Stimulated activated CD4-positive, alpha-beta T cell treated with anti-CD3 and anti-CD28 coated beads, Interleukin-4, amount 100 ng/mL, for 48 hours (primary cell): ENCODE measurements around the gene NXF1.
"Not testable (repeated sequence)": the region's sequence is repeated elsewhere in the genome, so short reads cannot be mapped to it uniquely, and the experiment has no call there.

ENCODE experiments used
- DNase-seq, 2 donors: peaks; one replicate each; pipeline ENCODE4 v3.0.0-alpha.2; 2020; ENCODE audit warnings: low read depth in 2 of 2

NXF1 gene

GRCh38 chr11:62787005-62787759 is 18.1 kb downstream of the NXF1 start, which contains the start of gene TMEM179B:
TSS of gene TMEM179B (plus strand) at chr11:62787402. CDS start at chr11:62787432, 30 bp downstream.
- DNase-seq: peak; percentile 97 to 99

GRCh38 chr11:62786318-62787004 is 18.8 kb downstream of the NXF1 start:
- peak; percentile 77 to 78 for DNase-seq

GRCh38 chr11:62782753-62783152 is 22.5 kb downstream of the NXF1 start:
- DNase-seq: no peak

- no peak for DNase-seq
Observed at GRCh38 chr11:62778441-62778840, 26.8 kb downstream of the NXF1 start.

- DNase-seq: no peak
Observed at GRCh38 chr11:62777389-62777788, 27.9 kb downstream of the NXF1 start.

GRCh38 chr11:62775646-62776045 is 29.6 kb downstream of the NXF1 start:
- no peak for DNase-seq

GRCh38 chr11:62774407-62774806 is 30.8 kb downstream of the NXF1 start:
- DNase-seq: no peak

GRCh38 chr11:62771144-62772021 is 33.9 kb downstream of the NXF1 start, which contains the start of gene TAF6L:
TSS of gene TAF6L (plus strand) at chr11:62771396. CDS start at chr11:62775784, 4,388 bp downstream.
- peak; percentile 97 for DNase-seq

GRCh38 chr11:62770778-62771143 is 34.5 kb downstream of the NXF1 start:
- no peak for DNase-seq

- DNase-seq: not testable (repeated sequence)
Observed at GRCh38 chr11:62760867-62761227, 44.4 kb downstream of the NXF1 start.

- no peak for DNase-seq
Observed at GRCh38 chr11:62757846-62758788, 47.1 kb downstream of the NXF1 start.

- DNase-seq: no peak
Observed at GRCh38 chr11:62755086-62755615, 50.1 kb downstream of the NXF1 start.

- DNase-seq: peak; percentile 95 to 97
Observed at GRCh38 chr11:62753736-62754603, 51.3 kb downstream of the NXF1 start, which contains the start of gene ZBTB3. TSS of gene ZBTB3 (minus strand) at chr11:62754160. CDS start at chr11:62753664, 496 bp downstream.

GRCh38 chr11:62752994-62753735 is 52.1 kb downstream of the NXF1 start:
- no peak for DNase-seq

- DNase-seq: no peak
Observed at GRCh38 chr11:62752177-62752785, 53.0 kb downstream of the NXF1 start.

- not testable (repeated sequence) for DNase-seq
Observed at GRCh38 chr11:62749931-62750330, 55.3 kb downstream of the NXF1 start.

- DNase-seq: no peak
Observed at GRCh38 chr11:62747475-62748160, 57.6 kb downstream of the NXF1 start.
